ENCODE measurements around the gene RHOB.
"Not testable (repeated sequence)": the region's sequence is repeated elsewhere in the genome, so short reads cannot be mapped to it uniquely, and the experiment has no call there.

RHOB gene

DNA sequence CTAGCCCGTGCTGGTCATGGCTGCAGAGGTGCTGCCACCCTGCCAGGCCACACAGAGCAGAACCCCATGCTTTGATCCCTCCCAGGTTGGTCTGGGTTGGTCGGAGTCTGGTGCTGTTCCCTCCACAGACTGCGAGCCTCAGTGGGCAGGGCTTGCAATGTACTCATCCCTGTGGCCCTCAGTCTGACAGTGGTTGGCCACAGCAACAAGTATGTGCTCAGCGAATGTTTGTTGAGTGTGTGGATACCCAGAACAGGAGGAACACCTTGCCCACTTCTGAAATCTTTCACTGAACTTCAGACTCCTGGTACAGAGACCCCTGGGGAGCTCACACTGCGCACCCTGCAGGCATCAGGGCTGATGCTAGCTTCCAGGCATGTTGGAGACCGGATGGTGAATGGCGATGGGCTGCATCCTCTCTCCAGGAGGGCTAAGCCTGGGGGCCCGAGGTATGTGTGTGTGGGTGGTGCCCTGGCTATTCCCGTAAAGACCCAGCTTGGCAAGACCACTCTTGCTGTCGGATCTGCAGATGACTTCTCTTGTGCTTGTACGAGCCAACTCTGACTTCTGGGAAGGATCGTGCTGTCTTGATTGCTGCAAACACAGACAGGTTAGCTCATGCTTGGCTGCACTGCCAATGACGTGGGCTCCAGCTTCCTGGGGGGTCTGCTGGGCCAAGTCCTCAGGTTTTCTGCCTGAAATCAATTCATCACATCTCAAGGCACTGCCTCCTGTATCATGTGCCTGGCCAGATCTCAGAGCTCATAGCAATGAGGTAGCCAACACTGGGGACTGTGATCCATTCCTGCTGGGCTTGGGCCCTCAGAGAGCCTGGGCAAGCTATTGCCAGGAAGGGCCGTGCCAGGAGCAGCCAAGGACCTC is 43.7 kb downstream of the RHOB start:
- DNase-seq (ENCODE audit: low read depth in 2 of 2), result no peak

DNA sequence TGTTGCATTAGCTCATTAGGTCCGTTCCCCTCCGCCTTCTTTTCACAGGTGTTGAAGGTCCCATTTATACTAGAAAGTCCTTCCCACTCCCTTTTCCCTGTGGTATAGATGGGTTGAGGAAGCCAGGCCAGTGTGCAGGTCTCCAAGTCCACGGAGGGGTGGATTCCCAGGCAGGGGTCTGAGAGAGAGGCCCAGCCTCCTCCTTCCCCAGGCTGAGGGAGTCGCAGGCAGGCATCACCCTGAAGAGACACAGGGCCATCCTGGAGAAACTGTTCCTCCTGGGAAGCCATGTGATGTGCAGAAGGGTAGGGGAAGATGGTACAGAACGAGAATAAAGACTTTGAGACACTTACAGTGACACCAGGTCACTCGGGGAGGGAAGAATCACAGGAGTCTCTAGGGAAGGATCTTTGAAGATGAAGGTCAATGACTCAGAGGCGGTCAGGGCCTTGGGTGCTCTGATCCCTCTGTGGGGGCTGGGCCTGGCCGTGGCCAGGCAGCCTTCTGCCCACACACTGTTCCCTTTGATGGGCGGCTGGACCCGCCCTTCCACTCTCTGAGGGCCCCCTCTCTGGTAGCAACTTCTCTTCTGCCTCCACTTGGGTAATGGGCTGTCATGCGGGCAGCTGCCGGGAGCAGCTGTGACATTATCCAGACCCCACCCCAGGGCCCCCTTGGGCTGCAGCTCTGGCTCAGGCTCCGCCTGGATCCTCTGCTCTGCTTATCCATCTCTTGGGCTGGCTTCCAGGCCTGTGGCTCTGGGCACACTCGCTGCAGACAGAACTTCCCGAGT is 45.1 kb downstream of the RHOB start:
- DNase-seq (ENCODE audit: low read depth in 2 of 2), result no peak

GRCh38 chr2:20493095-20493494 is 46.2 kb downstream of the RHOB start:
- not testable (repeated sequence) for DNase-seq (ENCODE audit: low read depth in 2 of 2)

DNA sequence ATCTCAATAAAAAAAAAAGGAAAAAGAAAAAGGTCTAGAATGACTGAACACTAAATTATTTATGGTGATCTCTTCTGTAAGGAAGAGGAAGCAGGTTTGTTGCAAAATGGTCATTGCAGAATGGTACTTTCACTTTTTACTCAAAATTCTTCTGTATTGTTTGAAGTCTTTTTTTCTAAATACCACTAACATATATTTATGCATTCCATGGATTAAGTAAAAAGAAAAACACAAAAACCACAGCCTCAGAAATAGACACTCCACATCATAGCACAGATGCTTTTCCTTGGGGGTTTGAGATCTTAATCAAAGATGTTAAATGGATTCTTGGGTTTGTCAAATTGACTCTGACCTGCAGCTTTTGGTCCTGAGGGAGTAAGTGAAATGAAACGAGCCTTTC is 47.4 kb downstream of the RHOB start:
- DNase-seq (ENCODE audit: low read depth in 2 of 2), result no peak

- DNase-seq (ENCODE audit: low read depth in 2 of 2), result no peak
Measured at GRCh38 chr2:20496076-20496872, 49.4 kb downstream of the RHOB start.

DNA sequence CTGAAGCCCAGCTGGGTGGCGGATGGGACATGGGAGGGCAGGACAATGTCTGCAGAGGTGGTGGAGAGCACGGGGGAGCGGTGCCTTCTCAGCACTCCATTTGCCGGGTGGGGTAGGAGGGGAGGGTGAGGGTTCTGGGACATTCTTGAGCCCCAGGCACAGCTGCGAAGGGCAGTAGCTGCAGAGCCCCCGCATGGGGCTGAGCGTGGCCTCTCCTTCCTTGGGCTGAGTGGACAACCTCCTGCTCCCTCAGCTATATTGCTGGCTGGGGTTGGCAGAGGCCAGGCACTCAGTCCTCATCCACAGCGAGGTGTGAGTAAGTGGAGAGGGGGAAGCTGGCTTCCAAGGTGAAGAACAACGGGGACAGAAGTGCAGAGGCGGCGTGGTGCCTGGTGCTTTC is 50.1 kb downstream of the RHOB start:
- DNase-seq (ENCODE audit: low read depth in 2 of 2), result no peak

Data from activated CD8-positive, alpha-beta memory T cell treated with anti-CD3 and anti-CD28 coated beads for 4 hours (primary cell).